PC-3 (cell line): ENCODE data around the gene FLNB. TPM values are rescaled to one million over a fixed set of nuclear protein-coding genes. Genes with fewer than 3 reads are reported as not detected.

Experiments
- ATAC-seq: fragments of 200-7000 bp; cut with Tn5 transposase; 2 replicates; pipeline ENCODE4 v1.9.1; 2020; ENCODE audit warnings: mild to moderate bottlenecking, moderate library complexity
- BruUV-seq: library from RNA; stranded (reverse); fragments of 400-500 nt; replicated peaks from 2 replicates; lab custom pipeline; 2021; lab: Mats Ljungman, UMichigan
- CTCF ChIA-PET: fragments of 300-600 bp; sonication (Branson Sonifier 250); formaldehyde crosslinking; loops from one replicate; lab custom pipeline; 2022; ENCODE audit warnings: antibody characterized with exemption; lab: Charles Lee
- POLR2A ChIA-PET: fragments of 300-600 bp; sonication (Branson Sonifier 250); formaldehyde crosslinking; loops from one replicate; lab custom pipeline; 2022; ENCODE audit warnings: antibody characterized with exemption; ENCODE audit not compliant: unreplicated experiment; lab: Charles Lee
- DNase-seq: peaks from one replicate; pipeline ENCODE4 v3.0.0-alpha.2; 2015
- H2AFZ ChIP-seq: fragments of 300-600 bp; sonication (generic); 2 replicates; pipeline ENCODE4 v1.6.0; 2016; ENCODE audit warnings: antibody characterized with exemption, low read length
- H3F3A ChIP-seq: fragments of 300-600 bp; sonication (generic); one replicate; pipeline ENCODE4 v1.6.0; 2017; ENCODE audit warnings: antibody characterized with exemption, low read length, control low read depth, mild to moderate bottlenecking; ENCODE audit not compliant: unreplicated experiment
- H3K27ac ChIP-seq: fragments of 300-600 bp; sonication (generic); 2 replicates; pipeline ENCODE4 v1.5.1; 2016; ENCODE audit warnings: mild to moderate bottlenecking, low read length
- H3K27me3 ChIP-seq: fragments of 300-600 bp; sonication (generic); 2 replicates; pipeline ENCODE4 v1.6.1; 2016; ENCODE audit warnings: low read length, mixed read lengths
- H3K36me3 ChIP-seq: fragments of 300-600 bp; sonication (generic); 2 replicates; pipeline ENCODE4 v1.6.1; 2016; ENCODE audit warnings: low read depth, mixed run types, low read length, mixed read lengths
- H3K4me1 ChIP-seq: fragments of 300-600 bp; sonication (generic); 2 replicates; pipeline ENCODE4 v1.5.1; 2016; ENCODE audit warnings: low read length; ENCODE audit not compliant: insufficient read depth
- H3K4me2 ChIP-seq: fragments of 300-600 bp; sonication (generic); 2 replicates; pipeline ENCODE4 v1.6.0; 2016; ENCODE audit warnings: low read length
- H3K4me3 ChIP-seq: fragments of 300-600 bp; sonication (generic); 2 replicates; pipeline ENCODE4 v1.5.1; 2016; ENCODE audit warnings: mild to moderate bottlenecking, low read length, mixed read lengths
- H3K79me2 ChIP-seq: fragments of 300-600 bp; sonication (generic); 2 replicates; pipeline ENCODE4 v1.6.1; 2017; ENCODE audit warnings: low read length, mixed read lengths
- H3K9ac ChIP-seq: fragments of 300-600 bp; sonication (generic); 2 replicates; pipeline ENCODE4 v1.6.0; 2016; ENCODE audit warnings: mild to moderate bottlenecking, low read length
- H3K9me2 ChIP-seq: fragments of 300-600 bp; sonication (generic); replicated peaks from 2 replicates; pipeline ENCODE4 v1.6.1; 2016; ENCODE audit warnings: mixed run types, low read length, mixed read lengths
- H3K9me3 ChIP-seq: fragments of 300-600 bp; sonication (generic); 2 replicates; pipeline ENCODE4 v1.6.1; 2016; ENCODE audit warnings: low read length, mixed read lengths
- H4K20me1 ChIP-seq: fragments of 300-600 bp; sonication (generic); 2 replicates; pipeline ENCODE4 v1.6.1; 2016; ENCODE audit warnings: low read length, mixed read lengths
- CTCF ChIP-seq: fragments of 300-600 bp; sonication (generic); conservative IDR thresholded peaks from 2 replicates; pipeline ENCODE4 v1.5.1; 2017; ENCODE audit warnings: antibody characterized with exemption, low read depth, mild to moderate bottlenecking, low read length
- EZH2 ChIP-seq: fragments of 300-600 bp; sonication (generic); IDR thresholded peaks from one replicate; pipeline ENCODE4 v1.6.1; 2017; ENCODE audit warnings: antibody characterized with exemption, mild to moderate bottlenecking, low read length; ENCODE audit not compliant: unreplicated experiment
- EZH2phosphoT487 ChIP-seq: fragments of 300-600 bp; sonication (generic); IDR thresholded peaks from 2 replicates; pipeline ENCODE4 v1.6.1; 2018; ENCODE audit warnings: mild to moderate bottlenecking, antibody characterized with exemption, low read length, borderline replicate concordance
- intact Hi-C: fragments of 100-400 bp; cut with micrococcal nuclease; formaldehyde crosslinking; loops from 2 replicates; pipeline ENCODE4 v1.9.0; 2023
- total RNA-seq: library from RNA; depleted of rRNA; stranded (reverse); fragments of >200 nt; gene quantifications from 2 replicates; pipeline ENCODE4 v1.2.3, GENCODE V29; 2014

Gene FLNB
- total RNA-seq, 1 experiment from 2014 or later = 505 TPM

DNA sequence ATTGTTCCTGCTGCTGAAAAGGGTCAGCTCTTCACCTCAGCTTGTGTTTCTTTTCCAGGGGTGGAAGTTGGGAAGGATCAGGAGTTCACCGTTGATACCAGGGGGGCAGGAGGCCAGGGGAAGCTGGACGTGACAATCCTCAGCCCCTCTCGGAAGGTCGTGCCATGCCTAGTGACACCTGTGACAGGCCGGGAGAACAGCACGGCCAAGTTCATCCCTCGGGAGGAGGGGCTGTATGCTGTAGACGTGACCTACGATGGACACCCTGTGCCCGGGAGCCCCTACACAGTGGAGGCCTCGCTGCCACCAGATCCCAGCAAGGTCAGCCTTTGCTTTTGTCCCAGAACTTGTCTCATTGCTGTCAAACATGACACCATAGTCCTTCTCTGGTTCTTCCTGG, 113.0 kb downstream of the FLNB start:
- Histone ChIP-seq H3K36me3 (peaks cover 88% of the 10 kb centered on the region), H3K9ac (no peak overlapping the region), H3K9me2 (no peaks in the 10 kb centered on the region), H3K79me2 (peaks cover 33% of the 10 kb centered on the region), H3F3A (peaks cover 9% of the 10 kb centered on the region), H3K27ac (no peak overlapping the region), H2AFZ (no peak overlapping the region), H3K4me2 (no peak overlapping the region), H3K4me1 (no peaks in the 10 kb centered on the region), H3K4me3 (no peak overlapping the region), H4K20me1 (0 out of 2 replicates have a peak, but pooled peaks cover 11% of the 10 kb centered on the region), H3K9me3 (no peaks in the 10 kb centered on the region), H3K27me3 (no peaks in the 10 kb centered on the region)
- intact Hi-C loops = no loop called here
- CTCF ChIA-PET = no interaction called here
- DNase-seq = no peak
- TF ChIP-seq EZH2phosphoT487 = no peak
- TF ChIP-seq EZH2 = no peak
- TF ChIP-seq CTCF = no peak
- POLR2A ChIA-PET = no interaction called here
- ATAC-seq = no peak
- no TSS peak for BruUV-seq

DNA sequence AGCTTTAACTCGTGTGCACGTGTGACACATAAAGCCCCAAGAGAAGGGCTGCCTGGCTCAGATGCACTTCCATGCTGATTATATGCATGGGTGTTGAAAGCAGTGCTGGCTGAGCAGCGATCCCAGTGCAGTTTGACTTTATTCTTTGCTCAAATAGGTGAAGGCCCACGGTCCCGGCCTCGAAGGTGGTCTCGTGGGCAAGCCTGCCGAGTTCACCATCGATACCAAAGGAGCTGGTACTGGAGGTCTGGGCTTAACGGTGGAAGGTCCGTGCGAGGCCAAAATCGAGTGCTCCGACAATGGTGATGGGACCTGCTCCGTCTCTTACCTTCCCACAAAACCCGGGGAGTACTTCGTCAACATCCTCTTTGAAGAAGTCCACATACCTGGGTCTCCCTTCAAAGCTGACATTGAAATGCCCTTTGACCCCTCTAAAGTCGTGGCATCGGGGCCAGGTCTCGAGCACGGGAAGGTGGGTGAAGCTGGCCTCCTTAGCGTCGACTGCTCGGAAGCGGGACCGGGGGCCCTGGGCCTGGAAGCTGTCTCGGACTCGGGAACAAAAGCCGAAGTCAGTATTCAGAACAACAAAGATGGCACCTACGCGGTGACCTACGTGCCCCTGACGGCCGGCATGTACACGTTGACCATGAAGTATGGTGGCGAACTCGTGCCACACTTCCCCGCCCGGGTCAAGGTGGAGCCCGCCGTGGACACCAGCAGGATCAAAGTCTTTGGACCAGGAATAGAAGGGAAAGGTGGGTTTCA, 114.9 kb downstream of the FLNB start:
- Histone ChIP-seq H3F3A (peaks cover 9% of the 10 kb centered on the region), H3K4me3 (no peak overlapping the region), H2AFZ (no peak overlapping the region), H3K36me3 (peaks cover 92% of the 10 kb centered on the region), H3K4me1 (no peaks in the 10 kb centered on the region), H3K9me3 (no peaks in the 10 kb centered on the region), H4K20me1 (0 out of 2 replicates have a peak, but pooled peaks cover 5% of the 10 kb centered on the region), H3K27ac (no peak overlapping the region), H3K27me3 (no peaks in the 10 kb centered on the region), H3K9ac (no peak overlapping the region), H3K79me2 (peaks cover 32% of the 10 kb centered on the region; the same call in 1 of the 2 replicates), H3K9me2 (no peaks in the 10 kb centered on the region), H3K4me2 (no peak overlapping the region)
- BruUV-seq = TSS peak; percentile 65
- intact Hi-C loops = no loop called here
- ChIA-PET POLR2A (interaction anchor here (0.5 kb wide), 1 partner anchor 211 kb away, joined by 3 read pairs; no protein-coding TSS in a partner anchor), CTCF (interaction anchor here (0.6 to 0.9 kb wide), 2 partner anchors 99 to 115 kb away, joined by 4 to 6 read pairs; no protein-coding TSS in a partner anchor)
- no peak for TF ChIP-seq CTCF
- ATAC-seq (no peak), DNase-seq (no peak)

DNA sequence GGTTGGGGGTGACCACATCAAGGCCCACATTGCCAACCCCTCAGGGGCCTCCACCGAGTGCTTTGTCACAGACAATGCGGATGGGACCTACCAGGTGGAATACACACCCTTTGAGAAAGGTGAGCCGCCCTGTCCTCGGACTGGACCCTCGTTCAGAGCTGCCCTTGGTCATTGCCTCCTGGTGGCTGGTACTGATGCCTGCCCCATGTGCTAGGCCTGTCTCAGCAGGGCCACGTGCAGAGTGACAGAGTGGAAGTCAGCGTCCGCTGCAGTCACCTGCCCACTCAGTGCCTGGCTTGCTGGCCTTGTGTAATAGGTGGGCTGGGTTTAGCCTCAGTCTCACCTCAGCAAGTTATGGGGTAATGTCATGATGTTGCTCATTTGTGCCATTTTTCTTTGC, 116.2 kb downstream of the FLNB start:
- 0 out of 2 replicates have a peak, but pooled peaks cover 3% of the 10 kb centered on the region for H4K20me1 ChIP-seq
- H3K36me3 ChIP-seq = peaks cover 88% of the 10 kb centered on the region
- intact Hi-C loops = no loop called here
- H3K9ac ChIP-seq = no peak overlapping the region
- ChIA-PET CTCF (no interaction called here), POLR2A (no interaction called here)
- no TSS peak for BruUV-seq
- H3K27ac ChIP-seq = no peak overlapping the region
- H3F3A ChIP-seq = peaks cover 9% of the 10 kb centered on the region
- no peaks in the 10 kb centered on the region for H3K9me2 ChIP-seq
- no peaks in the 10 kb centered on the region for H3K27me3 ChIP-seq
- no peak for TF ChIP-seq EZH2
- TF ChIP-seq EZH2phosphoT487 = no peak
- no peak; the same call in 1 of the 2 replicates for TF ChIP-seq CTCF
- peaks cover 39% of the 10 kb centered on the region; the same call in 1 of the 2 replicates for H3K79me2 ChIP-seq
- H2AFZ ChIP-seq = no peak overlapping the region
- DNase-seq = no peak
- H3K4me1 ChIP-seq = no peaks in the 10 kb centered on the region
- H3K4me3 ChIP-seq = no peak overlapping the region
- no peaks in the 10 kb centered on the region for H3K9me3 ChIP-seq
- no peak for ATAC-seq
- H3K4me2 ChIP-seq = no peak overlapping the region
